Brain microvascular endothelial cell (primary cell): ENCODE data around the gene DKK3.

Experiments used
- DNase-seq: peaks from one replicate; pipeline ENCODE4 v3.0.0-alpha.2; 2020
- H3K27ac ChIP-seq: fragments of 250-450 bp; sonication (Bioruptor Pico); 2 replicates; pipeline ENCODE4 v1.5.1; 2020; ENCODE audit warnings: mild to moderate bottlenecking, moderate library complexity
- H3K27me3 ChIP-seq: fragments of 250-450 bp; sonication (Bioruptor Pico); replicated peaks from 2 replicates; pipeline ENCODE4 v1.5.1; 2020; ENCODE audit warnings: mild to moderate bottlenecking
- H3K36me3 ChIP-seq: fragments of 250-450 bp; sonication (Bioruptor Pico); replicated peaks from 2 replicates; pipeline ENCODE4 v1.5.1; 2020; ENCODE audit warnings: mild to moderate bottlenecking
- H3K4me3 ChIP-seq: 2 replicates; pipeline ENCODE4 v1.5.1; 2011; ENCODE audit warnings: low read depth, mild to moderate bottlenecking, control low read depth, low read length, moderate library complexity
- in situ Hi-C: cut with HindIII; loops from 2 replicates; pipeline ENCODE4 v1.10.0; 2017; ENCODE audit warnings: low sequenced_read_pairs, low pct_ligation_motif_present
- TF ChIP-seq, protein P1 (sequence below): IDR thresholded peaks from 2 replicates; pipeline ENCODE4 v1.5.1; 2011; ENCODE audit warnings: low read depth, mild to moderate bottlenecking, moderate library complexity, low read length, control low read depth, inconsistent platforms; ENCODE audit errors: missing control alignments

Gene DKK3

DNA sequence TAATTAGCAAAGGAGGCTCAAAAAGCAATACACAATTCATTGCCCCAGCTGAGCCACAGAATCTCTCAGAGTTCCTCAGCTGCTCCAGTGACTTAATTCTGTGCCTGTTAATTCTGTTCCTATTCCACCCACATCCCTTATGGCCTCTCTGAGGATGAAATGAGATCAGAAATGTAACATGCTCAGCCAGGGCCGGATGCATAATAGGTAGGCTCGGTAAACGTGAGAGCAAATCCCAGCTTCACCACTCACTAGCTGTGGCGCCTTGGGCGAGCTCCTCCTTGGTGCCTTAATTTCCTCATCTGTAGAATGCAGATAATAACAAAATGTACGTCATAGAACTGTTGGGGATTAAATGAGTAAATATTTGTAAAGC, 42.8 kb upstream of the DKK3 start:
- Histone ChIP-seq H3K36me3 (no peaks in the 10 kb centered on the region), H3K4me3 (no peak overlapping the region), H3K27me3 (no peaks in the 10 kb centered on the region), H3K27ac (no peak overlapping the region)
- in situ Hi-C loops: no loop called here
- DNase-seq: no peak
- TF ChIP-seq, protein P1, sequence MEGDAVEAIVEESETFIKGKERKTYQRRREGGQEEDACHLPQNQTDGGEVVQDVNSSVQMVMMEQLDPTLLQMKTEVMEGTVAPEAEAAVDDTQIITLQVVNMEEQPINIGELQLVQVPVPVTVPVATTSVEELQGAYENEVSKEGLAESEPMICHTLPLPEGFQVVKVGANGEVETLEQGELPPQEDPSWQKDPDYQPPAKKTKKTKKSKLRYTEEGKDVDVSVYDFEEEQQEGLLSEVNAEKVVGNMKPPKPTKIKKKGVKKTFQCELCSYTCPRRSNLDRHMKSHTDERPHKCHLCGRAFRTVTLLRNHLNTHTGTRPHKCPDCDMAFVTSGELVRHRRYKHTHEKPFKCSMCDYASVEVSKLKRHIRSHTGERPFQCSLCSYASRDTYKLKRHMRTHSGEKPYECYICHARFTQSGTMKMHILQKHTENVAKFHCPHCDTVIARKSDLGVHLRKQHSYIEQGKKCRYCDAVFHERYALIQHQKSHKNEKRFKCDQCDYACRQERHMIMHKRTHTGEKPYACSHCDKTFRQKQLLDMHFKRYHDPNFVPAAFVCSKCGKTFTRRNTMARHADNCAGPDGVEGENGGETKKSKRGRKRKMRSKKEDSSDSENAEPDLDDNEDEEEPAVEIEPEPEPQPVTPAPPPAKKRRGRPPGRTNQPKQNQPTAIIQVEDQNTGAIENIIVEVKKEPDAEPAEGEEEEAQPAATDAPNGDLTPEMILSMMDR: no peak

- TF ChIP-seq, protein P1: no peak
- Histone ChIP-seq H3K27ac (no peak overlapping the region), H3K27me3 (no peaks in the 10 kb centered on the region), H3K4me3 (no peak overlapping the region), H3K36me3 (no peaks in the 10 kb centered on the region)
- in situ Hi-C loops: no loop called here
- DNase-seq: no peak
Observed at GRCh38 chr11:12050470-12051286, 42.3 kb upstream of the DKK3 start.

- Histone ChIP-seq H3K27ac (no peak overlapping the region), H3K4me3 (no peak overlapping the region), H3K27me3 (no peaks in the 10 kb centered on the region), H3K36me3 (no peaks in the 10 kb centered on the region)
- in situ Hi-C loops: no loop called here
- TF ChIP-seq, protein P1: no peak
- peak; percentile 41 for DNase-seq
Observed at GRCh38 chr11:12048936-12049790, 40.7 kb upstream of the DKK3 start.

GRCh38 chr11:12046636-12047236, 38.3 kb upstream of the DKK3 start:
- Histone ChIP-seq H3K27me3 (no peaks in the 10 kb centered on the region), H3K27ac (no peak overlapping the region), H3K36me3 (no peaks in the 10 kb centered on the region), H3K4me3 (no peak overlapping the region)
- no peak for DNase-seq
- TF ChIP-seq, protein P1: no peak
- in situ Hi-C loops: no loop called here

DNA sequence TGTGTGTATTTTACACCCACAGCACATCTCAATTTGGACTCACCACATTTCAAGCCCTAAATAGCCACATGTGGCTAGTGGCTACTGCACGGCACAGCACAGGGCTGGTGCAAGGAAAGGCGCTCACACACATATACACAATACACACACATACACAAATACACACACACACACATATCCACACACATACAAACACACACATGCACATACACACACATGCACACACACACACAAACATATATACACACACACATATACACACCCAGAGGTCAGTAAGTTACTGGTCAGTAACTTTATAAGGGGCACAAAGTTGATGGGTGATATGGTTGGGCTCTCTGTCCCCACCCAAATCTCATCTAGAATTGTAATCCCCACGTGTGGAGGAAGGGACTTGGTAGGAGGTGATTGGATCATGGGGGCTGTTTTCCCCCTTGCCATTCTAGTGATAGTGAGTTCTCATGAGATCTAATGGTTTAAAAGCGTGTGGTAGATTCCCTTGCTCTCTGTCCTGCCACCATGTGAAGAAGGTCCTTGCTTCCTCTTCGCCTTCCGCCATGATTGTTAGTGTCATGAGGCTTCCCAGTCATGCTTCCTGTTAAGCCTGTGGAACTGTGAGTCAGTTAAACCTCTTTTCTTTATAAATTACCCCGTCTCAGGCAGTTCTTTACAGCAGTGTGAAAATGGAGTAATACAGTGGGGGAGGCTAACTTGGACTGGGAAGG, 37.6 kb upstream of the DKK3 start:
- Histone ChIP-seq H3K4me3 (no peak overlapping the region), H3K27me3 (no peaks in the 10 kb centered on the region), H3K27ac (no peak overlapping the region), H3K36me3 (no peaks in the 10 kb centered on the region)
- DNase-seq: no peak
- TF ChIP-seq, protein P1: no peak
- in situ Hi-C loops: no loop called here
